Stimulated activated naive CD4-positive, alpha-beta T cell treated with Interleukin-2 at 50 U/mL for 16 hours (primary cell): ENCODE data around the gene HCLS1.
"Not testable (repeated sequence)": the region's sequence is repeated elsewhere in the genome, so short reads cannot be mapped to it uniquely, and the experiment has no call there.

Experiments
- DNase-seq: peaks from one replicate; lab custom pipeline; 2025; lab: John Stamatoyannopoulos, UW

HCLS1 gene

GRCh38 chr3:121658716-121659435 lies 1.8 kb downstream of the HCLS1 start:
- DNase-seq, result no peak

- no peak for DNase-seq
Observed at GRCh38 chr3:121654493-121655385, 6.0 kb downstream of the HCLS1 start.

GRCh38 chr3:121651684-121652083 lies 9.0 kb downstream of the HCLS1 start:
- DNase-seq, result no peak

GRCh38 chr3:121649645-121650044 lies 11.1 kb downstream of the HCLS1 start:
- no peak for DNase-seq

- no peak for DNase-seq
Observed at GRCh38 chr3:121648219-121648958, 12.3 kb downstream of the HCLS1 start.

GRCh38 chr3:121645054-121645453 lies 15.6 kb downstream of the HCLS1 start:
- no peak for DNase-seq

GRCh38 chr3:121642601-121643314 lies 17.9 kb downstream of the HCLS1 start:
- no peak for DNase-seq

- DNase-seq, result no peak
Observed at GRCh38 chr3:121641127-121641526, 19.6 kb downstream of the HCLS1 start.

GRCh38 chr3:121637922-121638321 lies 22.8 kb downstream of the HCLS1 start:
- DNase-seq, result no peak

- no peak for DNase-seq
Observed at GRCh38 chr3:121630355-121630754, 30.3 kb downstream of the HCLS1 start.

- no peak for DNase-seq
Observed at GRCh38 chr3:121629601-121630000, 31.1 kb downstream of the HCLS1 start.

- no peak for DNase-seq
Observed at GRCh38 chr3:121627622-121628021, 33.1 kb downstream of the HCLS1 start.

GRCh38 chr3:121627211-121627610 lies 33.5 kb downstream of the HCLS1 start:
- DNase-seq, result no peak

- no peak for DNase-seq
Observed at GRCh38 chr3:121626495-121626894, 34.2 kb downstream of the HCLS1 start.

- no peak for DNase-seq
Observed at GRCh38 chr3:121624147-121624899, 36.4 kb downstream of the HCLS1 start.

GRCh38 chr3:121621491-121621890 lies 39.2 kb downstream of the HCLS1 start:
- no peak for DNase-seq

- no peak for DNase-seq
Observed at GRCh38 chr3:121619691-121620090, 41.0 kb downstream of the HCLS1 start.

GRCh38 chr3:121606106-121606505 lies 54.6 kb downstream of the HCLS1 start:
- no peak for DNase-seq

GRCh38 chr3:121604759-121605158 lies 55.9 kb downstream of the HCLS1 start:
- no peak for DNase-seq

- no peak for DNase-seq
Observed at GRCh38 chr3:121601212-121601812, 59.4 kb downstream of the HCLS1 start.

GRCh38 chr3:121599900-121600299 lies 60.8 kb downstream of the HCLS1 start:
- not testable (repeated sequence) for DNase-seq
